GM19397 (cell line): ENCODE results near the gene TMEM143.
"Not testable (repeated sequence)": the region's sequence is repeated elsewhere in the genome, so short reads cannot be mapped to it uniquely, and the experiment has no call there.

Experiments
- ATAC-seq: cut with Tn5 transposase; IDR thresholded peaks from one replicate; pipeline ENCODE4 v1.9.1; 2021; ENCODE audit warnings: mild to moderate bottlenecking, moderate library complexity; ENCODE audit not compliant: unreplicated experiment

TMEM143 gene

GRCh38 chr19:48297975-48298374, 65.8 kb downstream of the TMEM143 start:
- no peak for ATAC-seq

GRCh38 chr19:48296963-48297734, 66.6 kb downstream of the TMEM143 start:
- ATAC-seq: no peak

DNA sequence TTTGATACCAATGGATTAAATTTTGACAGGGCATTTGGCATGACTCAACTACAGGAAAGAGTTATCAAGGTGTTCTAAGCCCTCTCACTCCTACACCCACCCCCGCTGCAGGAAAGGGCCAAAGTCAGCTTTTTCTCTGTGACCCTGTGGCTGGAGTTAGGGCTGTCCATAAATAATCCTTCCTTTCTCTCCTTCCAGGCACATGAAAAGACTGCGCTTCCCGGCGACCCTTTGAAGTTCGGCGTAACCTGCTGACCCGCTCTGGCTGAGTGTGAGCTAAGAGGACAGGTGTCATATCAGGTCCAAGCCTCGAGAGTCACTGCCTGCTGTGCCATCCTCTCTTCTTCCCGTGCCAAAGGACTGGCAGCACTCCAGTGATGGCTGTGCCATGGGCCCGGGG, 68.3 kb downstream of the TMEM143 start:
- no peak for ATAC-seq

DNA sequence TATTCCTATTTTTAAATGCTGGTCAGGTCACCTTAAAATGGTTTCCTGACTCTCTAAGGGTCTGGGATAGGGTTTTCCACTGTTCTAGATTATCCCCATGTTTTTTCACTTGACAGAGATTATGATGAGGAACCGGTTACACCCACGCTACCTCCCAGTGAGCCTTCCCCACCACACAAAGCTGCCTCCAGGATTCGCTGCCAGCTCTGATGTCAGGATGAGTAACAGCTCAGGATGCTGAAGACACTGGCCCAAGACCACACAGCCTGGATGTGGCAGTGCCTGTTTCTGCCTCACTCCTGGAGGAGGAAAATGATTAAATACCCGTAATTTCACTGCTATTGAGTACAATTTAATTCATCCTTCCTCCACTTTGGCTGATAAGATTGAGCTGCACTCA, 70.9 kb downstream of the TMEM143 start:
- ATAC-seq: no peak

DNA sequence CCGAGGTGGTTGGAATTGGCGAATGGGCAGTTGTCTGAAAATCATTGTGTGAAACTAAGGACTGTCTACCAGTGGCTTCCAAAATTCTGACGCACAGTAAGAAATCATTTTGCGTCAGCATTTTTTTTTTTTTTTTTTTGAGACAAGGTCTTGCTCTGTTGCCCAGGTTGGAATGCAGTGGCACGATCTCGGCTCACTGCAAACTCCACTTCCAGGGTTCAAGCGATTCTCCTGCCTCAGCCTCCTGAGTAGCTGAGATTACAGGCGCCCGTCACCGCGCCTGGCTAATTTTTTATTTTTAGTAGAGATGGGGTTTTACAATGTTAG, 72.3 kb downstream of the TMEM143 start:
- ATAC-seq: not testable (repeated sequence)

GRCh38 chr19:48290771-48291488, 72.8 kb downstream of the TMEM143 start:
- ATAC-seq: no peak

DNA sequence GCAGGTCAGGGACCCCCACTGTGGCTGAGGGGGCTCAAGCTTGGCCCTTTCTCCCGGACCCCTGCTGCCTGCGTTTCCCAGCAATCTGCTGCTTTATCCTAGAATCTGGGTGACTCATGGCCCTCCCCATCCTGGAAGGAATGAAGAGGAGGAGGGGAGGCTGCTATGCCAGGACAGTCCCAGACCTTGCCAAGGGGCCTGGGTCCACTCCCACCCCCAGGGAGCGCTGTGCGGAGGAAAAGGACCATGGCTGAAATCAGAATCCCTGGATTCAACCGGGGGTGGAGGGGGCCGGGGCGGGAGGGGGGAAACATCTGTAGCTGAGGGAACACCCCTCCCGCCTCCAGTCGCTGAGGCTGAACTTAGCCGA, 73.4 kb downstream of the TMEM143 start:
- no peak for ATAC-seq

DNA sequence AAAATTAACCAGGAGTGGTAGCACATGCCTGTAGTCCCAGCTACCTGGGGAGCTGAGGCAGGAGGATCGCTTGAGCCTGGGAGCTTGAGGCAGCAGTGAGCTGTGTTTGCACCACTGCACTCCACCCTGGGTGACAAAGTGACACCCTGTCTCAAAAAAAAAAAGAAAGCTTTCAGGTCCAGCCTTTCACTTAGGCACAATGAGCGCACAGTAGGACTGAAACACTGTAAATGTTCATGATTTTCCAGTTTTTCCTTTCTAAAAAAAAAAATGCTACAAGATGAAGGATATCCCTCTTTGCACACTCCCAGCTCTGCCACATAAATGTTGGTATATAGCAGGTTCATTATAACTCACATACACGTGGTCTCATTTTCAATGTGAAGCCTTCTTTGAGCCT, 76.0 kb downstream of the TMEM143 start:
- ATAC-seq: no peak

DNA sequence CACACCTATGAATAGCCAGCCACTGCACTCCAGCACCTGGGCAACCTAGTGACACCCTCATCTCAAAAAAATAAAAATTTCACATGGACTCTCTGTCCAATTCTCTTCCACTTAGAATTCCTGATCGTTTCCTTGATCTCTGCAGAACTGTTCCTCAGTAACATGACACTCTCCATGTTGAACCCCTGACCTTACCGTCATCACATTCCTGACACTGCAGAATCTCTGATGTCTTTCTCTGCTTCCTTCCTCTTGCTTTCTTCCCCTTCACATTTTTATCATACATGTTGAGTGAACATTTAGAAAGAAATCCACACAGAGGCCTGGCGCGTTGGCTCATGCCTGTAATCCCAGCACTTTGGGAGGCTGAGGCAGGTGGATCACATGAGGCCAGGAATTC, 78.8 kb downstream of the TMEM143 start:
- no peak for ATAC-seq

GRCh38 chr19:48283908-48284307, 79.8 kb downstream of the TMEM143 start:
- ATAC-seq: no peak
